H1 (cell line): ENCODE results near the gene C9orf50. TPM values are rescaled to one million over a fixed set of nuclear protein-coding genes. Genes with fewer than 3 reads are reported as not detected.

Source experiments
- CTCF ChIA-PET: fragments of 300-600 bp; sonication (Branson Sonifier 250); formaldehyde crosslinking; loops from one replicate; lab custom pipeline; 2021; ENCODE audit not compliant: partially characterized antibody; lab: Charles Lee
- POLR2A ChIA-PET: fragments of 300-600 bp; sonication (Branson Sonifier 250); formaldehyde crosslinking; loops from one replicate; lab custom pipeline; 2021; ENCODE audit warnings: inconsistent platforms; ENCODE audit not compliant: partially characterized antibody; lab: Charles Lee
- DNase-seq, 2 experiments: peaks; one replicate each; pipeline versions ENCODE4 v3.0.0 to v3.0.0-alpha.2; 2010 to 2022; ENCODE audit warnings: low spot score in 2 of 2, low read depth in 1 of 2, mixed read lengths in 1 of 2
- FAIRE-seq: peaks from 2 replicates; lab custom pipeline; 2011; peaks lifted over from hg19 to GRCh38; lab: Jason Lieb, UNC
- H2AFZ ChIP-seq: 2 replicates; pipeline ENCODE4 v1.8.1; 2012; ENCODE audit warnings: low read length, inconsistent platforms
- H2AK5ac ChIP-seq: 2 replicates; pipeline ENCODE4 v1.6.1; 2013; ENCODE audit warnings: low read depth, low read length
- H2BK120ac ChIP-seq: replicated peaks from 2 replicates; pipeline ENCODE3; 2013; ENCODE audit warnings: low read depth, low read length, inconsistent platforms
- H2BK12ac ChIP-seq: 2 replicates; pipeline ENCODE4 v1.6.1; 2013; ENCODE audit warnings: low read depth, low read length
- H2BK15ac ChIP-seq: 2 replicates; pipeline ENCODE4 v1.6.1; 2013; ENCODE audit warnings: low read length
- H2BK20ac ChIP-seq: 2 replicates; pipeline ENCODE4 v1.6.1; 2013; ENCODE audit warnings: low read length
- H2BK5ac ChIP-seq: 2 replicates; pipeline ENCODE4 v1.6.1; 2013; ENCODE audit warnings: low read depth, low read length
- H3K14ac ChIP-seq: 2 replicates; pipeline ENCODE4 v1.6.1; 2013; ENCODE audit warnings: inconsistent platforms; ENCODE audit not compliant: insufficient read length
- H3K18ac ChIP-seq: 2 replicates; pipeline ENCODE4 v1.6.1; 2013; ENCODE audit warnings: low read length; ENCODE audit errors: extremely low read depth
- H3K23ac ChIP-seq: 2 replicates; pipeline ENCODE4 v1.6.1; 2013; ENCODE audit warnings: inconsistent platforms; ENCODE audit not compliant: insufficient read length
- H3K23me2 ChIP-seq: 2 replicates; pipeline ENCODE4 v1.6.1; 2013; ENCODE audit warnings: low read depth, low read length
- H3K27ac ChIP-seq: 2 replicates; pipeline ENCODE4 v1.6.1; 2011; ENCODE audit warnings: low read depth, low read length, inconsistent platforms
- H3K27me3 ChIP-seq, 4 experiments: replicated peaks in 1 of 4; 1 replicate in 1 of 4; 2 replicates in 3 of 4; pipeline versions ENCODE4 v1.6.1 to v1.8.1; 2011 to 2013; ENCODE audit warnings: low read length in 3 of 4, mild to moderate bottlenecking in 3 of 4, inconsistent platforms in 2 of 4, mixed read lengths in 2 of 4, moderate library complexity in 1 of 4; ENCODE audit not compliant: control insufficient read depth in 3 of 4, insufficient read depth in 3 of 4; ENCODE audit errors: extremely low read depth in 1 of 4
- H3K36me3 ChIP-seq, 4 experiments: 2 replicates each; pipeline versions ENCODE4 v1.6.1 to v1.8.1; 2011 to 2013; ENCODE audit warnings: mild to moderate bottlenecking in 4 of 4, low read length in 3 of 4, moderate library complexity in 2 of 4, control low read depth in 1 of 4, inconsistent platforms in 1 of 4; ENCODE audit not compliant: insufficient read depth in 4 of 4, control insufficient read depth in 2 of 4
- H3K4ac ChIP-seq: replicated peaks from 2 replicates; pipeline ENCODE3; 2013; ENCODE audit warnings: low read length, low read depth, mixed read lengths, inconsistent platforms; ENCODE audit not compliant: insufficient read length
- H3K4me1 ChIP-seq, 4 experiments: replicated peaks in 1 of 4; 1 replicate in 1 of 4; 2 replicates in 3 of 4; pipeline versions ENCODE4 v1.6.1 to v1.8.1; 2011 to 2013; ENCODE audit warnings: low read length in 3 of 4, inconsistent platforms in 2 of 4, mixed read lengths in 1 of 4; ENCODE audit not compliant: insufficient read depth in 4 of 4, control insufficient read depth in 3 of 4
- H3K4me2 ChIP-seq, 2 experiments: 2 replicates each; pipeline versions ENCODE4 v1.6.1 to v1.8.1; 2011 to 2013; ENCODE audit warnings: low read depth in 2 of 2, low read length in 2 of 2, control low read depth in 1 of 2, inconsistent platforms in 1 of 2, mild to moderate bottlenecking in 1 of 2; ENCODE audit not compliant: insufficient read depth in 1 of 2
- H3K4me3 ChIP-seq, 4 experiments: fragments of 200-600, 300-600 bp in 1 of 4; sonication (generic), shearing (Covaris generic), sonication (Bioruptor Twin) in 1 of 4; 2 replicates each; pipeline versions ENCODE4 v1.5.1 to v1.8.1; 2011 to 2016; ENCODE audit warnings: low read length in 4 of 4, low read depth in 3 of 4, control low read depth in 2 of 4, inconsistent platforms in 2 of 4, mild to moderate bottlenecking in 2 of 4, mixed read lengths in 1 of 4, moderate library complexity in 1 of 4; ENCODE audit not compliant: insufficient read depth in 2 of 4; ENCODE audit errors: extremely low read depth in 1 of 4
- H3K56ac ChIP-seq: replicated peaks from 2 replicates; pipeline ENCODE3; 2013; ENCODE audit warnings: low read depth, mild to moderate bottlenecking, mixed read lengths, low read length, inconsistent platforms; ENCODE audit not compliant: insufficient read length
- H3K79me1 ChIP-seq: 2 replicates; pipeline ENCODE4 v1.6.1; 2013; ENCODE audit warnings: low read depth, low read length, control low read depth
- H3K79me2 ChIP-seq, 2 experiments: 2 replicates each; pipeline versions ENCODE4 v1.6.1 to v1.8.1; 2012 to 2013; ENCODE audit warnings: low read length in 2 of 2, mild to moderate bottlenecking in 2 of 2, inconsistent platforms in 1 of 2; ENCODE audit not compliant: insufficient read depth in 2 of 2, control insufficient read depth in 1 of 2
- H3K9ac ChIP-seq, 4 experiments: replicated peaks in 1 of 4; 1 replicate in 1 of 4; 2 replicates in 3 of 4; pipeline versions ENCODE4 v1.6.1 to v1.8.1; 2011 to 2013; ENCODE audit warnings: low read depth in 3 of 4, low read length in 3 of 4, control low read depth in 2 of 4, mild to moderate bottlenecking in 2 of 4, moderate library complexity in 2 of 4, inconsistent platforms in 1 of 4; ENCODE audit errors: extremely low read depth in 1 of 4
- H3K9me3 ChIP-seq, 2 experiments: 2 replicates each; pipeline versions ENCODE4 v1.6.1 to v1.8.1; 2012 to 2013; ENCODE audit warnings: mild to moderate bottlenecking in 2 of 2, moderate library complexity in 2 of 2, control low read depth in 1 of 2, inconsistent platforms in 1 of 2, low read depth in 1 of 2, low read length in 1 of 2, mixed read lengths in 1 of 2; ENCODE audit not compliant: insufficient read depth in 2 of 2
- H4K20me1 ChIP-seq, 2 experiments: replicated peaks in 1 of 2; 2 replicates each; pipeline versions ENCODE3 to v1.8.1; 2011 to 2013; ENCODE audit warnings: inconsistent platforms in 2 of 2, low read length in 2 of 2, mild to moderate bottlenecking in 1 of 2; ENCODE audit not compliant: insufficient read depth in 2 of 2, control insufficient read depth in 1 of 2
- H4K5ac ChIP-seq: 2 replicates; pipeline ENCODE4 v1.6.1; 2013; ENCODE audit warnings: low read length, low read depth, mixed read lengths, inconsistent platforms; ENCODE audit not compliant: insufficient read length
- H4K8ac ChIP-seq: 2 replicates; pipeline ENCODE4 v1.8.0; 2013; ENCODE audit warnings: mild to moderate bottlenecking, moderate library complexity, low read length, inconsistent platforms; ENCODE audit not compliant: insufficient read depth; ENCODE audit errors: extremely low read depth
- H4K91ac ChIP-seq: replicated peaks from 2 replicates; pipeline ENCODE3; 2013; ENCODE audit warnings: low read length, mixed read lengths, inconsistent platforms; ENCODE audit not compliant: insufficient read length
- BACH1 ChIP-seq: IDR thresholded peaks from 2 replicates; pipeline ENCODE4 v1.6.1; 2012; ENCODE audit warnings: low read length, improper control_type of control experiment
- CHD2 ChIP-seq: IDR thresholded peaks from 2 replicates; pipeline ENCODE4 v1.6.1; 2012; ENCODE audit warnings: low read length, improper control_type of control experiment
- HDAC6 ChIP-seq: IDR thresholded peaks from one replicate; pipeline ENCODE4 v1.7.1; 2012; ENCODE audit warnings: low read depth, mild to moderate bottlenecking, inconsistent platforms, low read length, moderate library complexity
- KDM4A ChIP-seq: IDR thresholded peaks from one replicate; pipeline ENCODE4 v1.7.1; 2012; ENCODE audit warnings: low read depth, mild to moderate bottlenecking, moderate library complexity, low read length, inconsistent platforms; ENCODE audit not compliant: severe bottlenecking
- SP1 ChIP-seq: IDR thresholded peaks from 2 replicates; pipeline ENCODE4 v1.6.1; 2011; ENCODE audit warnings: low read depth, low read length
- SUZ12 ChIP-seq: fragments of 200-600 bp; sonication (generic); IDR thresholded peaks from 2 replicates; pipeline ENCODE4 v1.6.1; 2012; ENCODE audit warnings: mild to moderate bottlenecking, inconsistent platforms, low read length, moderate library complexity, mixed read lengths
- TAF1 ChIP-seq: IDR thresholded peaks from 2 replicates; pipeline ENCODE4 v1.6.1; 2011; ENCODE audit warnings: mild to moderate bottlenecking, low read depth, low read length
- TBP ChIP-seq: IDR thresholded peaks from 2 replicates; pipeline ENCODE4 v1.6.1; 2011; ENCODE audit warnings: low read depth, low read length, improper control_type of control experiment
- ZNF274 ChIP-seq: IDR thresholded peaks from 2 replicates; pipeline ENCODE4 v1.7.0; 2012; ENCODE audit warnings: low read length, borderline replicate concordance; ENCODE audit errors: extremely low read depth
- WGBS, 2 experiments: shearing (Covaris generic) in 1 of 2; methylation state at CpG; one replicate each; pipeline versions ENCODE4 v1.1.6 to v1.1.7; 2013 to 2015; ENCODE audit warnings: low lambda C conversion rate in 2 of 2, mixed read lengths in 2 of 2, inconsistent platforms in 1 of 2, low coverage in 1 of 2, missing lambda C conversion rate in 1 of 2; ENCODE audit not compliant: insufficient replicate concordance in 2 of 2, insufficient coverage in 1 of 2, insufficient read length in 1 of 2; ENCODE audit errors: extremely low coverage in 1 of 2, missing lambda C conversion rate in 1 of 2; 5-methylcytosine and 5-hydroxymethylcytosine counted together
- polyA plus RNA-seq, 7 experiments: library from polyadenylated mRNA; depleted of rRNA in 3 of 7; stranded (reverse) in 5 of 7; unstranded in 2 of 7; fragments of >200 nt in 5 of 7; fragments of 200-250 nt in 2 of 7; gene quantifications; 1 replicate in 5 of 7; 2 replicates in 1 of 7; 4 replicates in 1 of 7; pipeline versions ENCODE4 v1.2.1 to v1.2.3, GENCODE V29; 2011 to 2013; ENCODE audit warnings: missing spikeins in 2 of 7, mixed read lengths in 2 of 7
- total RNA-seq: library from RNA; stranded (reverse); fragmentation: NEBNext Ultra II Directional; extraction: Animal tissue kit (Norgen Biotek cat#: 25700); gene quantifications from 2 replicates; pipeline ENCODE4 v1.2.1, GENCODE V29; 2021
- TF ChIP-seq, protein P1 (sequence below), 3 experiments: IDR thresholded peaks; 1 replicate in 2 of 3; 2 replicates in 1 of 3; pipeline versions ENCODE4 v1.5.1 to v1.6.1; 2011; ENCODE audit warnings: low read length in 3 of 3, mild to moderate bottlenecking in 3 of 3, inconsistent platforms in 2 of 3, low read depth in 1 of 3, moderate library complexity in 1 of 3; ENCODE audit not compliant: insufficient read depth in 1 of 3; ENCODE audit errors: control extremely low read depth in 1 of 3
- TF ChIP-seq, protein P2 (sequence below): IDR thresholded peaks from 2 replicates; pipeline ENCODE4 v1.6.1; 2011; ENCODE audit warnings: low read depth, mild to moderate bottlenecking, low read length; ENCODE audit not compliant: insufficient read depth

Gene C9orf50
- total and polyA plus RNA-seq, 2 of the 8 experiments (the other 6 are each of a cell fraction or from before 2014, with no cell fraction given) = not detected

DNA sequence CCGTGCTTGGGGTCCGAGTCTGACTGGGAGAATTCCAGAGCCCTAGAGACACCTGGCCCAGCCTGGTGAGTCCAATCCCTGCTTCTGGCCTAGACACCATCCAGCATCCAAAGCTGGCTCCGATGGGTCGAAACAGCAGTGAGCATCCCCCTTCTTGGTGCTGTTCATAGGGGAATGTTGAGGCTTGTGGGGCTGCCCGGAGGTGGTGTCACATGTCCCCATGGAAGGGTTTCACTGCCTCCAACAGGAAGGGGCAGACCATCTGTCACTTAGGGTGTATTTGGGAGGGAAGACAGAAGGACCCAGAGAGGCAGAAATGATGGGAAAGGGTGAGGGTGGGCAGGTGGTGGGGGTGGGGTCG, 13.9 kb downstream of the C9orf50 start:
- no peaks in the 10 kb centered on the region for H4K20me1 ChIP-seq
- peak overlapping the region; percentile 76 for H2BK5ac ChIP-seq
- H2BK20ac ChIP-seq = peak overlapping the region; percentile 86; the same call in 1 of the 2 replicates
- H3K36me3 ChIP-seq = no peaks in the 10 kb centered on the region
- no peak overlapping the region for H3K27ac ChIP-seq
- peak overlapping the region; percentile 77 for H4K91ac ChIP-seq
- DNase-seq (no peak), FAIRE-seq (no peak)
- no peak overlapping the region for H3K9ac ChIP-seq
- H2BK15ac ChIP-seq = peak overlapping the region; percentile 75; the same call in 1 of the 2 replicates
- peaks cover 8% of the 10 kb centered on the region; the same call in 1 of the 2 replicates for H3K23me2 ChIP-seq
- H2AFZ ChIP-seq = no peak overlapping the region
- H4K8ac ChIP-seq = no peak overlapping the region; the same call in 1 of the 2 replicates
- peak overlapping the region; percentile 14 for H2BK120ac ChIP-seq
- H2AK5ac ChIP-seq = peak overlapping the region; percentile 20; the same call in 1 of the 2 replicates
- no peak overlapping the region for H4K5ac ChIP-seq
- no peaks in the 10 kb centered on the region for H3K79me1 ChIP-seq
- H3K56ac ChIP-seq = no peak overlapping the region
- POLR2A ChIA-PET = interaction anchor here (1.1 to 1.6 kb wide), 5 partner anchors 36 to 430 kb away, joined by 3 to 5 read pairs (median 4); no protein-coding TSS in a partner anchor
- no peak overlapping the region for H3K4me3 ChIP-seq
- H3K18ac ChIP-seq = peak overlapping the region; percentile 71
- WGBS, 2 experiments = 91% methylated on average over 5 of the region's 6 CpGs; no CpG with 5 or more reads in 1 of the 2 experiments
- H3K4me1 ChIP-seq = peaks cover 0 to 19% (median 13%) of the 10 kb centered on the region in 4 experiments; a peak in 6 of 7 replicates
- no peak overlapping the region for H3K14ac ChIP-seq
- H3K23ac ChIP-seq = no peak overlapping the region
- no peaks in the 10 kb centered on the region for H3K79me2 ChIP-seq
- CTCF ChIA-PET = interaction anchor here (0.8 to 3.3 kb wide), 16 partner anchors 9 to 476 kb away, joined by 3 to 19 read pairs (median 4); partner anchors contain the start of gene NTMT1
- no peak overlapping the region for H3K4me2 ChIP-seq
- H3K9me3 ChIP-seq = no peaks in the 10 kb centered on the region
- H3K4ac ChIP-seq = peak overlapping the region; percentile 10
- peaks cover 0 to 7% (median 4%) of the 10 kb centered on the region in 4 experiments; a peak in 4 of 7 replicates for H3K27me3 ChIP-seq
- peak overlapping the region; percentile 72; the same call in 1 of the 2 replicates for H2BK12ac ChIP-seq
- TF ChIP-seq BACH1 = no peak
- no peak for TF ChIP-seq TAF1
- no peak for TF ChIP-seq HDAC6
- no peak for TF ChIP-seq SP1
- TF ChIP-seq SUZ12 = no peak
- no peak for TF ChIP-seq ZNF274
- no peak for TF ChIP-seq KDM4A
- TF ChIP-seq TBP = no peak
- TF ChIP-seq, protein P1, sequence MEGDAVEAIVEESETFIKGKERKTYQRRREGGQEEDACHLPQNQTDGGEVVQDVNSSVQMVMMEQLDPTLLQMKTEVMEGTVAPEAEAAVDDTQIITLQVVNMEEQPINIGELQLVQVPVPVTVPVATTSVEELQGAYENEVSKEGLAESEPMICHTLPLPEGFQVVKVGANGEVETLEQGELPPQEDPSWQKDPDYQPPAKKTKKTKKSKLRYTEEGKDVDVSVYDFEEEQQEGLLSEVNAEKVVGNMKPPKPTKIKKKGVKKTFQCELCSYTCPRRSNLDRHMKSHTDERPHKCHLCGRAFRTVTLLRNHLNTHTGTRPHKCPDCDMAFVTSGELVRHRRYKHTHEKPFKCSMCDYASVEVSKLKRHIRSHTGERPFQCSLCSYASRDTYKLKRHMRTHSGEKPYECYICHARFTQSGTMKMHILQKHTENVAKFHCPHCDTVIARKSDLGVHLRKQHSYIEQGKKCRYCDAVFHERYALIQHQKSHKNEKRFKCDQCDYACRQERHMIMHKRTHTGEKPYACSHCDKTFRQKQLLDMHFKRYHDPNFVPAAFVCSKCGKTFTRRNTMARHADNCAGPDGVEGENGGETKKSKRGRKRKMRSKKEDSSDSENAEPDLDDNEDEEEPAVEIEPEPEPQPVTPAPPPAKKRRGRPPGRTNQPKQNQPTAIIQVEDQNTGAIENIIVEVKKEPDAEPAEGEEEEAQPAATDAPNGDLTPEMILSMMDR (IDR thresholded peaks at IDR 0.05; ENCODE audit: control extremely low read depth in 1 of 3, insufficient read depth in 1 of 3, low read depth in 1 of 3, low read length in 3 of 3) = no peak
- TF ChIP-seq, protein P2, sequence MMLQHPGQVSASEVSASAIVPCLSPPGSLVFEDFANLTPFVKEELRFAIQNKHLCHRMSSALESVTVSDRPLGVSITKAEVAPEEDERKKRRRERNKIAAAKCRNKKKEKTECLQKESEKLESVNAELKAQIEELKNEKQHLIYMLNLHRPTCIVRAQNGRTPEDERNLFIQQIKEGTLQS = no peak
- TF ChIP-seq CHD2 = no peak
